Neural crest cell (in vitro differentiated cells): ENCODE measurements around the gene ZFYVE28. TPM values are rescaled to one million over a fixed set of nuclear protein-coding genes. Genes with fewer than 3 reads are reported as not detected.

ENCODE experiments used
- DNase-seq: peaks from one replicate; pipeline ENCODE4 v3.0.0; 2021; ENCODE audit warnings: low read depth, mixed read lengths, low spot score
- H3K27ac Mint-ChIP-seq: one replicate; pipeline ENCODE4 v1.8.0; 2021; ENCODE audit warnings: mild to moderate bottlenecking, mixed read lengths; ENCODE audit not compliant: unreplicated experiment
- H3K27me3 Mint-ChIP-seq: 2 replicates; pipeline ENCODE4 v1.8.0; 2021; ENCODE audit warnings: low read depth, mild to moderate bottlenecking, mixed read lengths
- H3K36me3 Mint-ChIP-seq: 2 replicates; pipeline ENCODE4 v1.8.0; 2021; ENCODE audit warnings: low read depth, mild to moderate bottlenecking, mixed read lengths
- H3K4me1 Mint-ChIP-seq: 2 replicates; pipeline ENCODE4 v1.8.0; 2021; ENCODE audit warnings: mixed read lengths
- H3K4me3 Mint-ChIP-seq: one replicate; pipeline ENCODE4 v1.8.0; 2021; ENCODE audit warnings: mild to moderate bottlenecking, mixed read lengths
- H3K9me3 Mint-ChIP-seq: 2 replicates; pipeline ENCODE4 v1.8.0; 2021; ENCODE audit warnings: mixed read lengths
- CTCF ChIP-seq: fragments of 200-600 bp; sonication (generic); conservative IDR thresholded peaks from 2 replicates; pipeline ENCODE4 v1.5.0; 2021; ENCODE audit warnings: antibody characterized with exemption, mild to moderate bottlenecking
- total RNA-seq: library from RNA; stranded (reverse); gene quantifications from 2 replicates; pipeline ENCODE4 v1.2.1, GENCODE V29; 2021

ZFYVE28 gene
- total RNA-seq, 1 donor from 2014 or later = 1.4 TPM

- no peak for DNase-seq
- H3K9me3 Mint-ChIP-seq = peaks cover 3% of the 10 kb centered on the region
Observed at GRCh38 chr4:2318885-2319284, 99.6 kb downstream of the ZFYVE28 start.

GRCh38 chr4:2318476-2318875 lies 100.0 kb downstream of the ZFYVE28 start:
- H3K36me3 Mint-ChIP-seq = no peaks in the 10 kb centered on the region
- no peak for TF ChIP-seq CTCF
- no peak overlapping the region for H3K4me3 Mint-ChIP-seq
- H3K27me3 Mint-ChIP-seq = no peaks in the 10 kb centered on the region
- no peak overlapping the region for H3K27ac Mint-ChIP-seq
- peaks cover 3% of the 10 kb centered on the region for H3K9me3 Mint-ChIP-seq
- no peak for DNase-seq
- peaks cover 7% of the 10 kb centered on the region for H3K4me1 Mint-ChIP-seq

More at GRCh38 chr4:2318885-2319284, 99.6 kb downstream of the ZFYVE28 start:
- Mint-ChIP-seq H3K4me1 (peaks cover 7% of the 10 kb centered on the region), H3K36me3 (no peaks in the 10 kb centered on the region), H3K4me3 (no peak overlapping the region), H3K27me3 (no peaks in the 10 kb centered on the region), H3K27ac (no peak overlapping the region)
- TF ChIP-seq CTCF = no peak

GRCh38 chr4:2313366-2313765 lies 105.1 kb downstream of the ZFYVE28 start:
- Mint-ChIP-seq H3K4me3 (no peak overlapping the region), H3K9me3 (peaks cover 6% of the 10 kb centered on the region), H3K4me1 (no peaks in the 10 kb centered on the region), H3K27me3 (no peaks in the 10 kb centered on the region), H3K36me3 (peaks cover 3% of the 10 kb centered on the region), H3K27ac (no peak overlapping the region)
- no peak for DNase-seq
- no peak for TF ChIP-seq CTCF

GRCh38 chr4:2306773-2307410 lies 111.6 kb downstream of the ZFYVE28 start:
- no peak overlapping the region for H3K4me3 Mint-ChIP-seq
- TF ChIP-seq CTCF = no peak
- no peaks in the 10 kb centered on the region for H3K4me1 Mint-ChIP-seq
- H3K9me3 Mint-ChIP-seq = peaks cover 17% of the 10 kb centered on the region
- peaks cover 11% of the 10 kb centered on the region for H3K36me3 Mint-ChIP-seq
- H3K27me3 Mint-ChIP-seq = peaks cover 4% of the 10 kb centered on the region
- no peak overlapping the region for H3K27ac Mint-ChIP-seq
- no peak for DNase-seq

- peaks cover 4% of the 10 kb centered on the region for H3K27me3 Mint-ChIP-seq
- peaks cover 17% of the 10 kb centered on the region for H3K9me3 Mint-ChIP-seq
- peaks cover 11% of the 10 kb centered on the region for H3K36me3 Mint-ChIP-seq
- DNase-seq = no peak
- H3K4me1 Mint-ChIP-seq = no peaks in the 10 kb centered on the region
- peak overlapping the region; percentile 62 for H3K27ac Mint-ChIP-seq
- no peak for TF ChIP-seq CTCF
- H3K4me3 Mint-ChIP-seq = no peak overlapping the region
Observed at GRCh38 chr4:2305766-2306501, 112.5 kb downstream of the ZFYVE28 start.
